Measurements from ENCODE around the gene GLYATL1. TPM values are rescaled to one million over a fixed set of nuclear protein-coding genes. Genes with fewer than 3 reads are reported as not detected.

GLYATL1 gene
- total RNA-seq, 5 donors from 2014 or later (not counting 1 experiment from before 2014, with no cell fraction given) = 0.51 TPM; not detected in 4

DNA sequence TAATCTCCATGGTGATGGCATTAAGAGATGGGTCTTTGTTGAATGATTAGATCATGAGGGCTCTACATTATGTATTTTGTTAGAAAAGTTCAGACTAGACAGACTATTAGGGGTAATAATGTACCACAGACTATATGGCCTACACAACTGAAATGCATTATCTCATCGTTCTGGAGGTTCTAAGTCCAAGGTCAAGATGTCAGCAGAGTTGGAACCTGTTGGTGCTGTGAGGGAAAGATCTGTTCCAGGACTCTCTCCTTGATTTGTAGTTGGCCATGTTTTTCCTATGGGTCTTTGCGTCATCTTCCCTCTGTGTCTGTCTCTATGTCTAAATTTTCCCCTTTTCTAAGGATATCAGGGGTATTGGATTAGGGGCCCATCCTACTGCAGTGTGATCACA lies 8.4 kb upstream of the GLYATL1 start:
- WGBS (ENCODE audit: insufficient coverage) = no CpG with 5 or more reads among the region's 2 CpGs
- H3K27ac Mint-ChIP-seq = no peak overlapping the region
- ChIA-PET POLR2A (no interaction called here), CTCF (no interaction called here)
- Histone ChIP-seq H3K27ac (ENCODE audit: low read length) (no peak overlapping the region), H3K9me3 (no peaks in the 10 kb centered on the region), H3K4me3 (ENCODE audit: control insufficient read depth in 1 of 2, extremely low read depth in 1 of 2, low read length in 1 of 2) (no peak overlapping the region), H3K4me1 (ENCODE audit: control insufficient read depth in 1 of 2, extremely low read depth in 1 of 2, insufficient read depth in 2 of 2, low read length in 2 of 2) (peaks cover 0 to 7% of the 10 kb centered on the region in 2 experiments), H3K36me3 (ENCODE audit: control insufficient read depth in 2 of 2, extremely low read depth in 1 of 2, insufficient read depth in 1 of 2, low read length in 1 of 2) (no peaks in the 10 kb centered on the region), H3K27me3 (replicated peaks in 1 of 2; ENCODE audit: control insufficient read depth in 2 of 2, extremely low read depth in 1 of 2, insufficient read depth in 2 of 2, low read length in 1 of 2) (peaks cover 0 to 17% of the 10 kb centered on the region in 2 experiments)
- peaks cover 6 to 21% of the 10 kb centered on the region in 2 donors for H3K27me3 Mint-ChIP-seq
- no peak for DNase-seq
- H3K36me3 Mint-ChIP-seq = no peaks in the 10 kb centered on the region
- H3K9me3 Mint-ChIP-seq = no peaks in the 10 kb centered on the region
- H3K4me1 Mint-ChIP-seq = peaks cover 12 to 14% (median 14%) of the 10 kb centered on the region in 3 donors
- no peak for ATAC-seq (replicated peaks in 1 of 4)
- H3K4me3 Mint-ChIP-seq = no peak overlapping the region

DNA sequence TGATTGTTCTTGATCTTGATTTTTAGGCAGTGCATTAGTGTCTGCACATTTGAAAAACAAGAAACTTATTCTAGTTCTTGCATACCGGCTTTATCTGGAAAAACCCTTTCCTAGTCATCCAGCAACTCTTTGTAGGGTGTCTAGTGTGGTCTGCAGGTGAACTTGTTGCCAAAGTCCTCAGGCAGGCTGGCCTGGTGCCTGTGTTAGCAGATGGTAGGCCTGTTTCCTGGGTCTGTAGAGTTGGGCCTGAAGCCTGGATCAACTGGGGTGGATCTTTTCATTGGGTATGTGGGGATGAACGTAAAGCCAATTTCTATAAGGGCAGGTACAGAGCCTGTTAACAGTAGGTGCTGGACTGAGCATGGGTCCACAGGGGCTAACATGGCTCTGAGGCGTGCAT lies 5.6 kb upstream of the GLYATL1 start:
- no peaks in the 10 kb centered on the region for H3K9me3 Mint-ChIP-seq
- 71% methylated on average over 2 of the region's 3 CpGs for WGBS (ENCODE audit: insufficient coverage)

GRCh38 chr11:58934945-58935513 lies 4.3 kb upstream of the GLYATL1 start:
- no peaks in the 10 kb centered on the region for H3K36me3 ChIP-seq (ENCODE audit: control insufficient read depth in 2 of 2, extremely low read depth in 1 of 2, insufficient read depth in 1 of 2, low read length in 1 of 2)
- no peak overlapping the region for H3K27ac ChIP-seq (ENCODE audit: low read length)
- H3K9me3 ChIP-seq = no peaks in the 10 kb centered on the region
- ChIA-PET CTCF (no interaction called here), POLR2A (no interaction called here)
- H3K4me3 ChIP-seq (ENCODE audit: control insufficient read depth in 1 of 2, extremely low read depth in 1 of 2, low read length in 1 of 2) = no peak overlapping the region
- DNase-seq (no peak), ATAC-seq (replicated peaks in 1 of 4) (no peak)
- H3K4me1 ChIP-seq (ENCODE audit: control insufficient read depth in 1 of 2, extremely low read depth in 1 of 2, insufficient read depth in 2 of 2, low read length in 2 of 2) = no peaks in the 10 kb centered on the region
- H3K27me3 Mint-ChIP-seq = peaks cover 0 to 6% of the 10 kb centered on the region in 2 donors
- no peaks in the 10 kb centered on the region for H3K36me3 Mint-ChIP-seq
- no peaks in the 10 kb centered on the region for H3K4me1 Mint-ChIP-seq
- 95% methylated on average over 5 of the region's 7 CpGs for WGBS (ENCODE audit: insufficient coverage)
- no peak overlapping the region for H3K4me3 Mint-ChIP-seq
- H3K27me3 ChIP-seq (replicated peaks in 1 of 2; ENCODE audit: control insufficient read depth in 2 of 2, extremely low read depth in 1 of 2, insufficient read depth in 2 of 2, low read length in 1 of 2) = peaks cover 0 to 12% of the 10 kb centered on the region in 2 experiments
- H3K27ac Mint-ChIP-seq = no peak overlapping the region
- H3K9me3 Mint-ChIP-seq = no peaks in the 10 kb centered on the region

More for the DNA sequence above, 5.6 kb upstream of the GLYATL1 start:
- H3K4me3 Mint-ChIP-seq = no peak overlapping the region
- no peak overlapping the region for H3K4me3 ChIP-seq (ENCODE audit: control insufficient read depth in 1 of 2, extremely low read depth in 1 of 2, low read length in 1 of 2)
- no peaks in the 10 kb centered on the region for H3K9me3 ChIP-seq
- H3K27me3 Mint-ChIP-seq = peaks cover 0 to 10% of the 10 kb centered on the region in 2 donors
- DNase-seq (no peak), ATAC-seq (replicated peaks in 1 of 4) (no peak)
- H3K4me1 ChIP-seq (ENCODE audit: control insufficient read depth in 1 of 2, extremely low read depth in 1 of 2, insufficient read depth in 2 of 2, low read length in 2 of 2) = no peaks in the 10 kb centered on the region
- POLR2A ChIA-PET = no interaction called here
- H3K27ac Mint-ChIP-seq = no peak overlapping the region
- peaks cover 0 to 12% of the 10 kb centered on the region in 2 experiments for H3K27me3 ChIP-seq (replicated peaks in 1 of 2; ENCODE audit: control insufficient read depth in 2 of 2, extremely low read depth in 1 of 2, insufficient read depth in 2 of 2, low read length in 1 of 2)
- CTCF ChIA-PET = no interaction called here
- H3K36me3 Mint-ChIP-seq = no peaks in the 10 kb centered on the region
- no peak overlapping the region for H3K27ac ChIP-seq (ENCODE audit: low read length)
- H3K36me3 ChIP-seq (ENCODE audit: control insufficient read depth in 2 of 2, extremely low read depth in 1 of 2, insufficient read depth in 1 of 2, low read length in 1 of 2) = no peaks in the 10 kb centered on the region
- H3K4me1 Mint-ChIP-seq = no peaks in the 10 kb centered on the region

GRCh38 chr11:58938398-58938797 lies 890 bp upstream of the GLYATL1 start:
- 43% methylated on average over 3 of the region's 4 CpGs for WGBS (ENCODE audit: insufficient coverage)
- H3K4me1 Mint-ChIP-seq = no peaks in the 10 kb centered on the region
- H3K27me3 ChIP-seq (replicated peaks in 1 of 2; ENCODE audit: control insufficient read depth in 2 of 2, extremely low read depth in 1 of 2, insufficient read depth in 2 of 2, low read length in 1 of 2) = peaks cover 0 to 12% of the 10 kb centered on the region in 2 experiments
- CTCF ChIA-PET = no interaction called here
- POLR2A ChIA-PET = no interaction called here
- H3K27me3 Mint-ChIP-seq = peaks cover 4 to 9% of the 10 kb centered on the region in 2 donors
- H3K27ac ChIP-seq (ENCODE audit: low read length) = no peak overlapping the region
- no peaks in the 10 kb centered on the region for H3K9me3 Mint-ChIP-seq
- H3K9me3 ChIP-seq = no peaks in the 10 kb centered on the region
- H3K36me3 Mint-ChIP-seq = no peaks in the 10 kb centered on the region
- no peaks in the 10 kb centered on the region for H3K4me1 ChIP-seq (ENCODE audit: control insufficient read depth in 1 of 2, extremely low read depth in 1 of 2, insufficient read depth in 2 of 2, low read length in 2 of 2)
- no peaks in the 10 kb centered on the region for H3K36me3 ChIP-seq (ENCODE audit: control insufficient read depth in 2 of 2, extremely low read depth in 1 of 2, insufficient read depth in 1 of 2, low read length in 1 of 2)
- ATAC-seq (replicated peaks in 1 of 4) (no peak), DNase-seq (no peak)
- no peak overlapping the region for H3K27ac Mint-ChIP-seq
- H3K4me3 ChIP-seq (ENCODE audit: control insufficient read depth in 1 of 2, extremely low read depth in 1 of 2, low read length in 1 of 2) = no peak overlapping the region
- no peak overlapping the region for H3K4me3 Mint-ChIP-seq

DNA sequence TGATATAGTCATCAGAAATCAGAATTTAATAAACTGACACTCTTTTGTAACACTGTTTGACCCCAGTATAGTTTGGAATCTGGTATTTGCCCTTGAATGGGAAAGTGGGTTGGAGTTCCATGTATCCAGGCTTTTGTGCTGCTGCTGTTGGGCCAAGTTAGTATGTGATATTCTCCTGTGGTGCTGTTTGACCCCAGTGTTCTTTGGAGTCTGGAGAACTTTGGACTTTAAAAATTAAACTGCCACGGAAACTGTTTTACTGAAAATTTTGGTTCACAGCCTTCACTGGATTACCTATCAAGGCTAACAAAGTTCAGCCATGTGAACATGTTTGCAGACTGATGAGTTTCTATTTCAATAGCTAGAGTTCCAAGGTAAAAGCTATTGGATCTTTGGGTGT lies 740 bp downstream of the GLYATL1 start:
- WGBS (ENCODE audit: insufficient coverage) = no CpG with 5 or more reads among the region's 1 CpG
- Histone ChIP-seq H3K4me3 (ENCODE audit: control insufficient read depth in 1 of 2, extremely low read depth in 1 of 2, low read length in 1 of 2) (no peak overlapping the region), H3K27me3 (replicated peaks in 1 of 2; ENCODE audit: control insufficient read depth in 2 of 2, extremely low read depth in 1 of 2, insufficient read depth in 2 of 2, low read length in 1 of 2) (peaks cover 0 to 2% of the 10 kb centered on the region in 2 experiments), H3K9me3 (no peaks in the 10 kb centered on the region), H3K27ac (ENCODE audit: low read length) (no peak overlapping the region), H3K4me1 (ENCODE audit: control insufficient read depth in 1 of 2, extremely low read depth in 1 of 2, insufficient read depth in 2 of 2, low read length in 2 of 2) (no peaks in the 10 kb centered on the region), H3K36me3 (ENCODE audit: control insufficient read depth in 2 of 2, extremely low read depth in 1 of 2, insufficient read depth in 1 of 2, low read length in 1 of 2) (no peaks in the 10 kb centered on the region)
- CTCF ChIA-PET = interaction anchor here in 1 of 2 donors (0.6 kb wide), 1 partner anchor 19 kb away, joined by 4 read pairs; no protein-coding TSS in a partner anchor
- ATAC-seq (replicated peaks in 1 of 4) (no peak), DNase-seq (no peak)
- POLR2A ChIA-PET = no interaction called here
- Mint-ChIP-seq H3K36me3 (no peaks in the 10 kb centered on the region), H3K4me1 (no peaks in the 10 kb centered on the region), H3K27ac (no peak overlapping the region), H3K27me3 (peaks cover 4 to 9% of the 10 kb centered on the region in 2 donors), H3K4me3 (no peak overlapping the region), H3K9me3 (no peaks in the 10 kb centered on the region)

DNA sequence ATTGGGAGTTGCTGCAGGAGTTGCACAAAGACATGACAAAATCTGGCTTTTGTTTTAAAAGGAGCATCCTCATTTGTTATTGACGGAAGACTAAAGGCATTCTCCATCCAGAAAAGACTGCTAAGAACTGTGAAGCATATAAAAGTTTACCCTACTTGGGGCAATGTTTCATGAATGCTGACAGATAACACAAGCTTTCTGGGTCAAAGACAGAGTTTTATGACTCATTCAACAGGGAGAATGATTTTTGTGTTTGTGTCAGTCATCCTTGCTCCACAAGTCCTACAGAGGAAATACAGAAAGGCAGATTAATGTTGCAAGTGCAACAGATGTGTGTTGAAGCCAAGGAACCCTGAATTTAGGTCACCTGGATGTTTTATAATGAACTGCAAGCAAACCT lies 2.5 kb downstream of the GLYATL1 start:
- Mint-ChIP-seq H3K4me1 (no peaks in the 10 kb centered on the region), H3K36me3 (no peaks in the 10 kb centered on the region), H3K9me3 (no peaks in the 10 kb centered on the region), H3K27me3 (peaks cover 4 to 9% of the 10 kb centered on the region in 2 donors), H3K4me3 (no peak overlapping the region), H3K27ac (no peak overlapping the region)
- H3K27me3 ChIP-seq (replicated peaks in 1 of 2; ENCODE audit: control insufficient read depth in 2 of 2, extremely low read depth in 1 of 2, insufficient read depth in 2 of 2, low read length in 1 of 2) = no peaks in the 10 kb centered on the region
- no peak for ATAC-seq (replicated peaks in 1 of 4)
- no peak overlapping the region for H3K27ac ChIP-seq (ENCODE audit: low read length)
- ChIA-PET POLR2A (no interaction called here), CTCF (no interaction called here)
- DNase-seq = no peak
- H3K4me3 ChIP-seq (ENCODE audit: control insufficient read depth in 1 of 2, extremely low read depth in 1 of 2, low read length in 1 of 2) = no peak overlapping the region
- H3K4me1 ChIP-seq (ENCODE audit: control insufficient read depth in 1 of 2, extremely low read depth in 1 of 2, insufficient read depth in 2 of 2, low read length in 2 of 2) = no peaks in the 10 kb centered on the region
- WGBS (ENCODE audit: insufficient coverage) = no CpG with 5 or more reads among the region's 1 CpG
- H3K36me3 ChIP-seq (ENCODE audit: control insufficient read depth in 2 of 2, extremely low read depth in 1 of 2, insufficient read depth in 1 of 2, low read length in 1 of 2) = no peaks in the 10 kb centered on the region
- H3K9me3 ChIP-seq = no peaks in the 10 kb centered on the region

- H3K27me3 Mint-ChIP-seq = peaks cover 7 to 12% of the 10 kb centered on the region in 2 donors
- H3K4me3 Mint-ChIP-seq = no peak overlapping the region
- Histone ChIP-seq H3K4me1 (ENCODE audit: control insufficient read depth in 1 of 2, extremely low read depth in 1 of 2, insufficient read depth in 2 of 2, low read length in 2 of 2) (no peaks in the 10 kb centered on the region), H3K9me3 (no peaks in the 10 kb centered on the region), H3K27me3 (replicated peaks in 1 of 2; ENCODE audit: control insufficient read depth in 2 of 2, extremely low read depth in 1 of 2, insufficient read depth in 2 of 2, low read length in 1 of 2) (peaks cover 0 to 3% of the 10 kb centered on the region in 2 experiments), H3K27ac (ENCODE audit: low read length) (no peak overlapping the region), H3K4me3 (ENCODE audit: control insufficient read depth in 1 of 2, extremely low read depth in 1 of 2, low read length in 1 of 2) (no peak overlapping the region), H3K36me3 (ENCODE audit: control insufficient read depth in 2 of 2, extremely low read depth in 1 of 2, insufficient read depth in 1 of 2, low read length in 1 of 2) (no peaks in the 10 kb centered on the region)
- no peaks in the 10 kb centered on the region for H3K36me3 Mint-ChIP-seq
- no peaks in the 10 kb centered on the region for H3K4me1 Mint-ChIP-seq
- ATAC-seq (replicated peaks in 1 of 4) = no peak
- ChIA-PET POLR2A (no interaction called here), CTCF (no interaction called here)
- H3K9me3 Mint-ChIP-seq = no peaks in the 10 kb centered on the region
- no peak for DNase-seq
- no peak overlapping the region for H3K27ac Mint-ChIP-seq
Measured at GRCh38 chr11:58945663-58946062, 6.4 kb downstream of the GLYATL1 start.
